ENCODE data around the gene CPNE8. TPM values are rescaled to one million over a fixed set of nuclear protein-coding genes. Genes with fewer than 3 reads are reported as not detected.
"Not testable (repeated sequence)": the region's sequence is repeated elsewhere in the genome, so short reads cannot be mapped to it uniquely, and the experiment has no call there.

CPNE8 gene
- total RNA-seq, 1 donor from 2014 or later: not detected

DNA sequence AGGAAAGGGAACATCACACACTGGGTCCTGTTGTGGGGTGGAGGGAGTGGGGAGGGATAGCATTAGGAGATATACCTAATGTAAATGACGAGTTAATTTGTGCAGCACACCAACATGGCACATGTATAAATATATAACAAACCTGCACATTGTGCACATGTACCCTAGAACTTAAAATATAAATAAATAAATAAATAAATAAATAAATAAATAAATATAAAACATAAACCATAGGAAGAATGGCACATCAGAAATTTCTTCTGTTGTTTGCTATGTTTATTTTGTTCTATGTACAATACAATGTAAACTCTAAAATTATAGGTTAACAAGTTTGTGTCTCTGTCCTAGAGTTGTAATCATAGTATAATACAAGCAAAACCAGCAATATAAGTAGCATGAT, 162.9 kb downstream of the CPNE8 start:
- DNase-seq (ENCODE audit: low read depth): not testable (repeated sequence)

DNA sequence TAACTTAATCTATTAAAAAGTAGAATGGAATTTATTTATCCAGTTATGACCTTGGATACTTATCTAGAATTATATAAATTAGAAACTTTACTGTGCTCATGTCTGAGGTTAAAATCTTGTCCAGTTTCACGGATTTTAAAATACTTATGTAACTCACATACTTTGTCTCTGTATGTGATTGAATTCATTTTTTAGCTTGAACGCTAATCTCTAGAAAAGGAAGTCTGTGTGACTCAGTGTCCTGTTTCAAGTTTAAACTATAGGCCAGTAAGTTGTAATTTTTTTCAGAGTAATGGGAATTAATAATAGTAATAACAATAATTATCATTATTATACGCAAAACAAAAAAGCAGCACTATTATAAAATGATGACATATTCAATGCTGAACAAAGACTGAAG, 168.6 kb downstream of the CPNE8 start:
- DNase-seq (ENCODE audit: low read depth): no peak

DNA sequence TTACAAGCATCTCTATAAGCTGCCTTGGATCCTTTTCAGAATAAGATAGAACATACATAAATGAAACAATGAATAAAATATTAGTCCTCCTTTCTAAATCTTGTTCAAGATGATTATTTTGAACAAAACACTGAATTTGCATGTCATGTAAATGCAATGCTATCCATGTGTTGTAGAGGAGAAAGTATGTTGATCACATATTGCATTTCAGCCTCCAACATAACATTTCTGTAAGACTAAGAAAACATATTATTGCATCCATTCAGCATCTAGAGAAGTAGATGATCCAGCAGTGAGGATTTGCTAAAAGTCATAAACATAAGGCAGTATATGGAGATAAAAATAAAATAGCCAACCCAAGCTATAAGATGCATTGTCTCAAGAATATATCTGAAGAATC, 172.6 kb downstream of the CPNE8 start:
- no peak for DNase-seq (ENCODE audit: low read depth)

DNA sequence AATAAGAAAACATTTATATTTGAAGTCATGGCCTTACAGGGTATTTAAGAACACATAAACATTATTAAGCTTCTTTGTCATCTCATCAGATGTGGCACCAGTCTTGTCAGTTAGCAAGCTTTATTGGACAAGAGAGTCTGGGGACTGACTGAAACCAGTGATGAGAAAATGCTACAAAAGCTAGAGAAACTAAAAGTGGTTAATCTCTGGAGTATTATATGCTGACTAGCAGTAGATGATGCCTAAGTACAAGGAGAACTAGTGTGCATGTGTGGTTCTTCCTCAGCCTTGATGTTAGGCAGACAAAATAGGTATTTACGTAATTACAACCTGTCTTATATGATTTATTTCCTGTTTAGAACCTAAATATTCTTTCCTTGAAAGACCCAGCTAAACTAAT, 176.5 kb downstream of the CPNE8 start:
- no peak for DNase-seq (ENCODE audit: low read depth)

DNA sequence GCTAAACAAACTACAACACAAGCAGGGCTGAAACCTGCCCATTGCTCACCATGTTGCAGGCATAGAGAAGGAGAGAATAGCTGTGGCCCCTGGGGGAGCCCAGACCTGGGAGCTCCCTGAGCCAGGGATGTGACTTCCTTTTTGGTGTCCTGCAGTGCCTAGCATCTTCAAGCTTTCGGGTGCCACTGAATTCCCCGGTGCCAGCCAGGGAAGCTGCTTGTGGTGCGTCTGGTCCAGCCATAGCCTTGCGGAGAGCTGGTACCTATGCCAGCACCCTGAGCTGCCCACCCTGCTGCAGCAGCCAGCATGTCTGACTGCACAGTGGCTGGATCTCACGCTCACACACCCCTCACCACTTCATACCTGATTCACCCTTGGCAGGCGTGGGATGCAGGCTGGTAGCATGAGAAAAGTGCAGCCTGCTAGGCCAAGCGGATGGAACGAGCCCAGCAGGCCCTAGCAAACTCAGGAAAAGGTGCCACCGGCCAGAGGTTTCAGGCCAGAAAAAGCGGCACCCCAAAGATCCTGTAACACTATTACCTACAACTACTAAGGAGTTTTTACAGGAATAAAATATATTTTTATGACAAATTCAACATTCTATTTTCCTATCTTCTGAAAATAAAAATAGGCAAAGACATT, 183.7 kb downstream of the CPNE8 start:
- DNase-seq (ENCODE audit: low read depth): no peak

DNA sequence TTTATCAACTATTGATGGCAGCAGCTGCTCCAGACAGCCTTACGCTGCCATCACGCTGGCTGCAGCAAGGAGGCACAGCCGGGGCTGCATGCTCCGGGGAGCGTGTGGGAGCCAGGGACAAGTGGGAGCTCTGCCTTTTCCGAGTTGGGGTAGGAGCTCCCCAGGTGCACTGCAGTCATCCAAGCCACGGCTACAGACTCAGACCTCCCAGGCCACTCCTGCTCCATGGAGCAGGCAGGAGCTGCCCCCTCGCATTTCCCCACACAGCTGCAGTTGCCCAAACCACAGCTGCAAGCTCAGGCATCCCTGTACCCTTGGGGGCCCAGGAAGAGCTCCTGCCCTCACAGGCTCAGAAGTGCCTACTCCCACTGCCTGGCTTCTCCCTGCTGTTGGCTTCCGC, 184.7 kb downstream of the CPNE8 start:
- DNase-seq (ENCODE audit: low read depth): no peak

DNA sequence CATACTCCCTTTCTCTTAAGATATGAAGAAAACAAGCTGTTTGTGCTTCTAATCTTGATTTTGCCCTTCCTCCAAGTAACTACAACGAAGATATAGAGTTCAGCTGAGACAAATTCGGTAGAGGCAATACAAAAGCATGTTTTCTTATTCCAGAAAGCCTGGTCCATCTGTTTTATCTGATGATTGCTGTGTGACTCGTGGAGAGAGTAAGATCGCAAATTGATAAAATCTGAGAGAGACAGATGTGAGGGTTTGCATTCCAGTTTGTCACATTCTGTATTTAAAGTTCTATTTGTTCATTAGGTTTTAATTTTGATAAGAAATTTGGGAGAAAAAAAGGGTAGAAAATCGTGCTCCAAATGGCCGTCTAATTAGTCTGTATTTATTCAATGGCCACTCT, 192.1 kb downstream of the CPNE8 start:
- no peak for DNase-seq (ENCODE audit: low read depth)

DNA sequence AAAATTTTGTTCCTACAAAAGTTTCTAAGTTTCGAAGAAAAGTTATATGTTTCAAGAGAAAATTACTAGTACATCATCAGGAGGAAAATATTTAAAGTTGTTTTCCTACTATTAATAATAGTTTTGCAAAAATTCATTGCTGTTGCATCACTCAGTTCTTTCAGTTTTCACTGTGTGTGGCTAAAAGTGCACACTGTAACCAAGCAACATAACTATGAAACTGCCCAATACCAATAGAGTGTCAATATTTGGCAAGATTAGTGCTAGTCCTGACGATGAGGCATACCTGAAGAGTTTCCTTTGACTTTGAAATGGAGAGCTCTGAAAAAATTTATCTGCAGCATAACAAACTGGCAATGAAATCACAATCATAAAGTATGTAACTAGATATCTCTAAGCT, 194.3 kb downstream of the CPNE8 start:
- DNase-seq (ENCODE audit: low read depth): no peak

DNA sequence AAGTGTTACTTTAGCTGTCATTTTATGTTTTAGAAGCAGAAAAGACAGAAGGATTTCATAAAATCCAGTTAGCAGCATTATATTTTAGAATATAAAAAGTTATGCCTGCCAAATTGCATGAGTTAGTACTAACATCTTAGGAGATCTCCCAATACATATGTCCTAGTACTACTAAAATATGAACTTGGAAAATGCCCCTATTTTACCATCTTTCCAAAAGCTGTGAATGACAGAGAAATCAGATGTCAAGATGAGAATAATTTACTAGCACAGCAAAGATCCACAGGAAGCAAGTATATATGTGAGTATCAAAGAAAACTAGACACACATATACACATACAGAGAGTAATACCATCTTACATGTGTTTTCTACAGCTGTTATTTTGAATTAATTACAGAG, 196.9 kb downstream of the CPNE8 start:
- no peak for DNase-seq (ENCODE audit: low read depth)

DNA sequence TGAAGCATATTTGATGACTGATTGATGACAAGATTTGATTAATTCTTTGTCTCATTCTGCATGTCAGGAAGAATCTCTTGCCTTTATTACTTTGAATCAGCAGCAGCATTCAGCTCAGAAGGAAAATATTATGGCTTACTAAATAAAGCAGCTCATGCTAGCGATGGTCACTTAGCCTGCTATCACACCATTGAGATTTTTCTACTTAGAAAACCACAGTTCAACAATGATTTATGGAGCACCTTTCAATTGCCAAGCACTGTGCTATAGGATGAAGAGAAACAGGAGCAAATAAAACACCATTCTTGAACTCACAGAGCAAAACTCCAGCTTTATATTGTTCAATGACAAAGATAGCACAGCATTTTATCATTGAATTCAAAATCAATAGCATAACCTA, 197.7 kb downstream of the CPNE8 start:
- DNase-seq (ENCODE audit: low read depth): no peak

DNA sequence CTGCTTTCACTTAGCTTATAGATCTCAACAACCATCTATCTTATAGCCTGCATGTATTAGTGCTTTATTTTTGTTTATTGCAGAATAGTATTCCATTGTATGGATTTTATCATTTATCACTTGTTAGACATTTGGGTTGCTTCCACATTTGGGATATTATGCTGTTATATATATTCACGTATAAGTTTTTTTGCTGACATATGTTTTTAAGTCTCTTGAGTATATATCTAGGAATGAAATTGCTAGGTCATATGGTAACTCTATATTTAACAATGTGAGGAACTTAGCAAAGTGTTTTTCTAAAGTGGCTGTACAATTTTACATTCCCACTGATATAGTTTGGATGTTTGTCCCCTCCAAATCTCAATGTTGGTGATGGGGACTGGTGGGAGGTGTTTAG, 208.1 kb downstream of the CPNE8 start:
- no peak for DNase-seq (ENCODE audit: low read depth)

DNA sequence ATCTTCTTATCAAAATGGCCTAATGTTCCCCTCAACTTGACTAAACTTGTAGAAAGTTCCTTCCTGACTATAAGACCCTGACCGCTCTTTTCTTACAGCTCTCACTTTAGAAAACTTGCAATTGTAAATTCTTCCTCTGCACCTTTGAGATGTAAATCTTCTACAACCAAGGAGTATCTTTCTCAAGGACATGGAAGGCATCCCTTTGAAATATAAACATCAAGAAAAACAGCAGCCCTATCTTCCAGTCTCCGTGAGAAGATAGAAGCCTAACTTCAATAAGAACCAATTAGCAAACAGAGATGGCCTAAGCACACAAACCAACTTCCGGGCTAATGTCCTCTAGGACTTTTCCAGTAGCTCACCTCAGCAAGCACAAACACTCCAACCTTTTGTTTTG, 210.3 kb downstream of the CPNE8 start:
- DNase-seq (ENCODE audit: low read depth): no peak

DNA sequence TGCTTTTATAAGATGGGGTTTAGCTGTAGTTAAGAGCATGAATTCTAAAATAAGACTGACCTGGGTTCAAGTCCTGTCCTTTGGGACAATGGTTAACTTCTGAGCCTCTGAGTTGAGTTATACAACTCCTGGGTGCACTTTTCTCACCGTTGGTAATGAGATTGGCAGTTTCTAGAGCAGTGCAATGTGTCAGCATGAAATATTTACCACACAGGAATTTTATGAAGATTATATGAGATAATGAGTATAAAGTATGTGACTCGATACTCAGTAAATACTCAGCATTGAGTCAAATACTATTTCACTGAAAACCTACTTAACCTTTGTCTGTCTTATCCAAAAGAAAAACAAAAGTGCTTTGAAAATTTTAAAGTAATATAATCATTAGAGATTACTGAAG, 214.2 kb downstream of the CPNE8 start:
- DNase-seq (ENCODE audit: low read depth): no peak

DNA sequence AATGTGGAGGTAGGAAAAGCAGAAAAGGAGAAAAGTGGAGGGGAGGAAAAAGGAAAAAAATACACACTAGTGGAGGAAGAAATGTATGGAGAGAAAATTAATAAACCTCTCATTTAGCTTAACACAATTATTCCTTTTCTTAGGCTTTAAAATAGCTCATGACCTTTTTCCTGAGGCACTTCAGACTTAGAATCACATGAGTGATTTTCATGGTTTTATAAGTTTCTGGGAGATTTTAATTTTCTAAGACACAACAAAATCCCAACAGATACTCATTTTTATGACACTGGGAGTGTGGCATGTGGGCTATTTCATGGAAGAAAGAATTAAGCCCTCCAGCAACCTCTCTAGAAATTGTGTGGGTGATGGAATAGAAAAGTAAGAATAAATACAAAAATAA, 214.7 kb downstream of the CPNE8 start:
- no peak for DNase-seq (ENCODE audit: low read depth)

DNA sequence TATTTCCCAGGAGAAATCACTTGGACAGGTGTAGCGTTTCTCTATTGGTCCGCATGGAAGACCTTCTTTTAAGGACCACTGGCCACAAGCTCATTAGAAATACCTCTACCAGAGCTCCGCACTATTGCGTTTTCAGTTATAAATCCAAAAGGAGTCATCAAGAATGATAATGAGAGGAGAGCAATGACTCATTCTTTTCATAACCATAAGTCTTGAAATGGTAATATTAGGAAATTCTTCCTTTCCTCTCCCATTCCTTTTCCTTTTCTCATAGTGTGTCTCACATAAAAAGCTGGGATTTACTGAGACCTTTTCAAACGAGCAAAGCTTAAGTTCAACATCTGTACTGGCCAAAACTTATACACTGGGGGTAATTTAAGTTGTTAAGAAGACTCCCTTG, 215.7 kb downstream of the CPNE8 start:
- no peak for DNase-seq (ENCODE audit: low read depth)

DNA sequence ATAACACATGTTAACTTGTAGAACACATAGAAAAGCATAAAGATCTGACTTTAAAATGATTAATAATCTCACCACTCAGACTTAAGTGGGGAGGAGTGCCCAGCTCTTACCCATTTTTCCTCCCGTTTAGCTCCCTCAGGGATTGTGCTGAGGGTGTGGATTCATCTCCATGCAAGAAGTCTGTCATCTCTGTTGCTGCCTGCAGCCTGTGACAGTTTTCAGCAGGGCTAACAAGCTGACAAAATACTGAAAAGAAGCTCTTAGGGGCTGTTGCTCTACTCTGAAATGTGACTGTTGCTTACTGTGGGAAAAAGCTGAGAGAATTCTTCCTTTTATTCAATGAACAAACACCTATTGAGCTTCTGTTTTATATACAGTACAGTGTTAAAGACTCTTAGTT, 216.2 kb downstream of the CPNE8 start:
- DNase-seq (ENCODE audit: low read depth): no peak

DNA sequence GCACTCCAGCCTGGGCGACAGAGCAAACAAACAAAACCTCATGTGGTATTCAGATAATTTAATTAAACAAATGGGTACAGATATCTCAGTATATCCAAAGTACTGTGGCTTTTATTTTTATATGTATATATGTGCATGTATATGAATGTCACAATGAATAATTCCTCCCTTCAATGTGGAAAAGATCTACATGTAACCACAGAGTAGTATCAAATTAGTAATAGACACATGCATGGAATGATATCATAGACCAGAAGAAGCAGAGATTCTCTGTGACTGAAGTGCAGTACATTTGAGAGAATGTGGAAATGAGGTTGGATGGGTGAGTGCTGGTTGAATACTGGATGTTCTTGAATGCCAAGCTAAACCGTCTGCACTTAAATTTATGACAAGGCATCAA, 222.9 kb downstream of the CPNE8 start:
- DNase-seq (ENCODE audit: low read depth): no peak

DNA sequence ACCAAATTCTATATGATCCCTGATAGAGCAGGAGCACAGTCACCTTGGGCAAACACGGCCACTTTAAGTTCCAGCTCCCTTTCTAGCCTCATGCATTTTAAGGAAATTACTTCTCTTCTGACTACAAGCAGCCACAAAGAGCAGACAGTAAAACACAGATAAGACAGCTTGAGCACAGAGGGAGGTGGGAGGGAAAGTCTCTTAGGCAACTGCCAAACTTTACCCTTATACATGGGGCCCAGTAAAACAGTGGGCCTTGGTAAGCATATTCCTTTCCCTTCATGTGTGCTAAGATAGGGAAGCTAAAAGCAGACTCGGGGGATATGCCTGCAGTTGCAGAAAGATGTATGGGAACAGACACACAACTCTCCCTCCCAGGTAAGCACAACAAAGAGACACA, 235.9 kb downstream of the CPNE8 start:
- no peak for DNase-seq (ENCODE audit: low read depth)

DNA sequence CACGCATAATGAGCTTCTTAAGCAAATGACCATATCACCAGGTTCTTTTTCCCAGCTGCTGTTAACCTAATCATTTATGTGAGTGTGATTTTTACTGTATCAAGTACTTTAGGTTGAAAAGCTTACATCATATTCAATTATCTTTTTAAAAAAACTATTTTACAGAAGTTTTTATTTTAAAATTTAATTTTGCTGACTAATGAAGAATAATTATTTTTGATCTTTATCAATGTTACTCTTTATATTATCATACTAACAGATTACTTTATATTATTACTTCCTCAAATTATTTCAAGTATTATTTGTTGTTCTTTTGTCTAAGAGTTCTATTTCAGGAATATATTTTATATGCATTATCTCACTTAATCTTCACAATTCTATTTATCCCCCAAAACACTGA, 236.3 kb downstream of the CPNE8 start:
- no peak for DNase-seq (ENCODE audit: low read depth)

DNA sequence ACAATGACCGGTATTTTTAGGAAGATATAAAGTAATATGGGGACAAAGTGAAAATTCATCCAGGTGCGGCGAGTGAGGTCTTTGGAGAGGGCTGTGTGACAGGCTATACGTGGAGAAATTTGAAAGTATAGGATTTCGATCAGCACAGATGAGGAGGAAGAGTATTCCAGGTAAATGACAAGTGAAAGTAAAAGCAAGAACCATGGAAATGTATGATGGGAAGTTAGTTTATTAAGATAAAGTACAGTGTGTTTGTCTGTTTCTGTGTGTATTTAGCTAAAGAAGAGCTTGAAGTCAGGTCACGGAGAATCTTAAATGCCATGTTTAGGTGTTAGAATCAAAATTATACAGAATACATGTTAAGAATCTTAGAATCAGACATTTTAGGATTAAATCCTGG, 239.0 kb downstream of the CPNE8 start:
- no peak for DNase-seq (ENCODE audit: low read depth)

DNA sequence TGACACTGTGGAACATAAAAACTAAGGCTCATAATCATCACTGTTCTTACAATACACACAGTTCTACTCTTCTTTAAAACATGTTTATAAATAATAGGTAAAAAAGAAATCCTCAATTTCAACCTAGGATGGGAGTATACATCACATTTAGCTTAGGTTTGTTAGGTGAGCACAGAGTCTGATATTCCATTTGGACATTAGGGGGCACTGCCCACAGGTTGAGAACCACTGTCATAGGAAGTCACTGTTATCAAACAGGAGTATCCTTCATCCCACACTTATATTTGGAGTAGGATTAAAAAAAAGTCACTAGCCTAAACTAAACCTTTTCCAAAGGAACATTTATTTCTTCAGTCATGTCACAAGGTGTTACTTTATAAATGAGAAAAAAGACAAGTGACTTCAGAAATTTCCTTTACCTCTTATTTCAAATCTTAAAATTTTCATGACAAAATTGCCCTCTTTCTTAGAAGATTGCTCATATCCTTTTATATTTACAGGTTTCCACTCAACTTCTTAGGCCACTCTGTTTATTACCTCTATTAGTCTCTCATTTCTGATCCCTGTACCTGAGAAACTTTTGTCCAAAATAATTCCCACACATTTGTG, 240.6 kb downstream of the CPNE8 start:
- DNase-seq (ENCODE audit: low read depth): no peak

DNA sequence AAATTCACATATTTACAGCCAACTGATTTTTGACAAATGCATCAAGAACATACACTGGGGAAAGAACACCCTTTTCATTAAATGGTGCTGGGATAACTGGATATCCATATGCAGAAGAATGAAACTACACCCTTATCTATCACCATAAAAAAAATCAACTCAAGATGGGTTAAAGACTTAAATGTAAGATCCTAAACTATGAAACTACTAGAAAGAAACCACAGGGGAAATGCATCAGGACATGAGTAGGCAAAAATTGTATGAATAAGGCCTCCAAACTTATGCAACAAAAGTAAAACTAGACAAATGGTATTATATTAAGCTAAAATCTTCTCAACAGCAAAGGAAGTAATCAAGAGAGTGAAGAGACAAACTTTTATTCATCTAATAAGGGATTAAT, 242.6 kb downstream of the CPNE8 start:
- no peak for DNase-seq (ENCODE audit: low read depth)

DNA sequence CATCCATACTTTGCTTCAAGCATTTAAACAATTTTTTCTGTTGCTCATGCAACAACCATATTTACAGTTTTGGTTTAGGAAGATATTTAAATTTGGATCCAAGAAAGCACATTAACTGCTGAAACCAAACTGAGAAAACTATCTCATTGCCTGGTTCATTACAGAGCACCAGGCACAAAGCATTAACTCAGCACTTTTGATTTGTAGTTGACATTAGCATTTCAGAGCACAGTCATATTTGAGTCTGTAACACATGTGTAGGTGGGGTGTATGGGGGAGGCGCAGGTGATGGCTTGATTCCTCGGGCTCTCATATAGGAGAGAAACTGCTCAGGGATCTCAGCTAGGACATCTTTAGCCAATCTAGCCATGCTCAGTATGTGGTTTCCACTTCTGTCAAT, 251.7 kb downstream of the CPNE8 start:
- DNase-seq (ENCODE audit: low read depth): no peak

DNA sequence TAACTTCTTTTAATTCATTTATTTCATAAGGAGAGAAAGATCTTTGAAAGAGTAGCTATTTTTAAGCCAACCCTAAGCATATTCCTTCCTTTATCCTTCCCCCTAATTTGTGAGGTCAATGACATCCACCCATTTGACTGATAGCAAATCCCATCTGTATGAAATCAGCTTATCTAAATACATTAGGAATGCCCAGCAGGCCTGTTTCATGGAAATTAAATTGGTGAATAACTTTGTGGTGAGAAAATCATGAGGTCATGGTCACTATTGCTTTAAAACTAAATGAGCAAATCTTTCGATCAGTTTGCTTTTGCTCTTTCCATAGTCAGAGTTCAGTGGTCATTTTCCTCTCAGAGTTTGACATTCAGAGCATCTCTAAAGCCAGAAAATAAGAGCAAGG, 256.6 kb downstream of the CPNE8 start:
- no peak for DNase-seq (ENCODE audit: low read depth)
